ENCODE data around the gene TAF4B. TPM values are rescaled to one million over a fixed set of nuclear protein-coding genes. Genes with fewer than 3 reads are reported as not detected.

Gene TAF4B
- total and polyA plus RNA-seq, 2 of the 8 experiments (the other 6 are each of a cell fraction or from before 2014, with no cell fraction given) = 9.3 to 19.8 TPM

DNA sequence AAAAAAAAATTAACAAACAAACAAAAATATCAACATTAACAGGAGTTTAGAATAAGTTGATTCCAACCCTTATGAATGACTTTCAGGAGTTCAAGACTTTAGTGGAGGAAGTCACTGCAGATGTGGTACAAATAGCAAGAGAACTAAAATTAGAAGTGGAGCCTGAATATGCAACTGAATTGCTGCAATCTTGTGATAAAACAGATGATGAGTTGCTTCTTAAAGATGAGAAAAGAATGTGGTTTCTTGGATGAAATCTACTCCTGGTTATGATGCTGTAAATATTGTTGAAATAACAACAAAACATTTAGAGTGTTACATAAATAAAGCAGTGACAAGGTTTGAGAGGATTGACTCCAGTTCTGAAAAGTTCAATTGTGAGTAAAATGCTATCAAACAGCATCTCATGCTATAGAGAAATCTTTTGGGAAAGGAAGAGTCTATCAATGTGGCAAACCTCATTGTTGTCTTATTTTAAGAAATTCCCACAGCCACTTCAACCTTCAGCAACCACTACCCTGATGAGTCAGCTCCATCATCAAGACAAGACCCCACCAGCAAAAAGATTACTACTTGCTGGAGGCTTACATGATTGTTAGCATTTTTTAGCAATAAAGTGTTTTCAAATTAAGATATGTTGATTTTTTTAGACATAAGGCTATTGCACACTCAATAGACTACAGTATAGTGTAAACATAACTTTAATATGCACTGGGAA, 42.7 kb upstream of the TAF4B start:
- Histone ChIP-seq H2BK5ac (ENCODE audit: low read depth, low read length) (no peak overlapping the region), H3K23ac (ENCODE audit: insufficient read length) (no peak overlapping the region), H3K4me1 (replicated peaks in 1 of 4; ENCODE audit: control insufficient read depth in 3 of 4, insufficient read depth in 4 of 4, low read length in 3 of 4) (no peaks in the 10 kb centered on the region), H3K9ac (replicated peaks in 1 of 4; ENCODE audit: extremely low read depth in 1 of 4, low read depth in 3 of 4, low read length in 3 of 4) (no peak overlapping the region), H2BK15ac (ENCODE audit: low read length) (no peak overlapping the region), H2AFZ (ENCODE audit: low read length) (no peak overlapping the region), H3K79me1 (ENCODE audit: low read depth, low read length) (no peaks in the 10 kb centered on the region), H3K79me2 (ENCODE audit: control insufficient read depth in 1 of 2, insufficient read depth in 2 of 2, low read length in 2 of 2) (no peaks in the 10 kb centered on the region), H3K27me3 (replicated peaks in 1 of 4; ENCODE audit: control insufficient read depth in 3 of 4, extremely low read depth in 1 of 4, insufficient read depth in 3 of 4, low read length in 3 of 4) (no peaks in the 10 kb centered on the region), H3K18ac (ENCODE audit: extremely low read depth, low read length) (no peak overlapping the region), H3K23me2 (ENCODE audit: low read depth, low read length) (no peaks in the 10 kb centered on the region), H4K20me1 (replicated peaks in 1 of 2; ENCODE audit: control insufficient read depth in 1 of 2, insufficient read depth in 2 of 2, low read length in 2 of 2) (no peaks in the 10 kb centered on the region), H4K5ac (ENCODE audit: insufficient read length, low read depth, low read length) (no peak overlapping the region), H3K56ac (replicated peaks; ENCODE audit: insufficient read length, low read depth, low read length) (no peak overlapping the region), H2AK5ac (ENCODE audit: low read depth, low read length) (no peak overlapping the region), H3K36me3 (ENCODE audit: control insufficient read depth in 2 of 4, insufficient read depth in 4 of 4, low read length in 3 of 4) (no peaks in the 10 kb centered on the region), H3K27ac (ENCODE audit: low read depth, low read length) (no peak overlapping the region), H2BK20ac (ENCODE audit: low read length) (no peak overlapping the region), H2BK12ac (ENCODE audit: low read depth, low read length) (no peak overlapping the region), H3K9me3 (ENCODE audit: insufficient read depth in 2 of 2, low read depth in 1 of 2, low read length in 1 of 2) (no peaks in the 10 kb centered on the region), H4K8ac (ENCODE audit: extremely low read depth, insufficient read depth, low read length) (no peak overlapping the region), H3K14ac (ENCODE audit: insufficient read length) (no peak overlapping the region), H2BK120ac (replicated peaks; ENCODE audit: low read depth, low read length) (no peak overlapping the region), H3K4ac (replicated peaks; ENCODE audit: insufficient read length, low read depth, low read length) (no peak overlapping the region), H4K91ac (replicated peaks; ENCODE audit: insufficient read length, low read length) (no peak overlapping the region), H3K4me2 (ENCODE audit: insufficient read depth in 1 of 2, low read depth in 2 of 2, low read length in 2 of 2) (no peak overlapping the region), H3K4me3 (ENCODE audit: extremely low read depth in 1 of 4, insufficient read depth in 2 of 4, low read depth in 3 of 4, low read length in 4 of 4) (no peak overlapping the region)
- POLR2A ChIA-PET (ENCODE audit: partially characterized antibody) = no interaction called here
- DNase-seq (ENCODE audit: low read depth in 1 of 2, low spot score in 2 of 2) = no peak
- CTCF ChIA-PET (ENCODE audit: partially characterized antibody) = interaction anchor here (1.2 kb wide), 1 partner anchor 124 kb away, joined by 3 read pairs; no protein-coding TSS in a partner anchor
- no peak for TF ChIP-seq RAD21 (IDR thresholded peaks at IDR 0.05 in 1 of 2, conservative IDR thresholded peaks at IDR 0.05 in 1 of 2; ENCODE audit: low read depth in 2 of 2, low read length in 2 of 2)
- TF ChIP-seq ZNF274 (IDR thresholded peaks at IDR 0.05; ENCODE audit: borderline replicate concordance, extremely low read depth, low read length) = no peak
- no peak for TF ChIP-seq CBX5 (IDR thresholded peaks at IDR 0.05; ENCODE audit: low read depth, low read length)
- TF ChIP-seq TAF1 (IDR thresholded peaks at IDR 0.05; ENCODE audit: low read depth, low read length) = no peak
- no peak for TF ChIP-seq SIX5 (IDR thresholded peaks at IDR 0.05; ENCODE audit: low read depth, low read length)
- TF ChIP-seq TCF12 (IDR thresholded peaks at IDR 0.05; ENCODE audit: low read depth, low read length) = no peak
- no peak for TF ChIP-seq KDM4A (IDR thresholded peaks at IDR 0.05; ENCODE audit: low read depth, low read length, severe bottlenecking)
- no peak for TF ChIP-seq CBX8 (IDR thresholded peaks at IDR 0.05; ENCODE audit: borderline replicate concordance, low read depth, low read length)
- TF ChIP-seq SP1 (IDR thresholded peaks at IDR 0.05; ENCODE audit: low read depth, low read length) = no peak
- FAIRE-seq = no peak
